NCI-H146 treated with DMSO at 0.1 percent for 48 hours (cell line): Measurements from ENCODE around the gene PAX2.

Experiments used
- DNase-seq: peaks from one replicate; lab custom pipeline; 2025; ENCODE audit not compliant: unreplicated experiment; lab: John Stamatoyannopoulos, UW

The PAX2 gene

GRCh38 chr10:100723770-100724530 lies 21.4 kb upstream of the PAX2 start:
- DNase-seq, result no peak

GRCh38 chr10:100724531-100725027 lies 20.8 kb upstream of the PAX2 start:
- DNase-seq, result no peak

GRCh38 chr10:100725071-100725471 lies 20.3 kb upstream of the PAX2 start:
- DNase-seq, result no peak

GRCh38 chr10:100725869-100726426 lies 19.4 kb upstream of the PAX2 start:
- no peak for DNase-seq

- no peak for DNase-seq
These were observed 17.6 kb upstream of the PAX2 start for GRCh38 chr10:100727808-100728207.

GRCh38 chr10:100728928-100729861 lies 16.2 kb upstream of the PAX2 start:
- no peak for DNase-seq

GRCh38 chr10:100729862-100730724 lies 15.3 kb upstream of the PAX2 start:
- DNase-seq, result no peak

- no peak for DNase-seq
These were observed 14.5 kb upstream of the PAX2 start for GRCh38 chr10:100730725-100731406.

GRCh38 chr10:100731407-100732240 lies 13.8 kb upstream of the PAX2 start:
- no peak for DNase-seq

GRCh38 chr10:100732241-100732596 lies 13.2 kb upstream of the PAX2 start:
- DNase-seq, result no peak

GRCh38 chr10:100733329-100733728 lies 12.1 kb upstream of the PAX2 start:
- DNase-seq, result no peak

GRCh38 chr10:100734295-100735086 lies 10.9 kb upstream of the PAX2 start:
- no peak for DNase-seq

GRCh38 chr10:100735087-100735336 lies 10.4 kb upstream of the PAX2 start:
- DNase-seq, result no peak

GRCh38 chr10:100735337-100736143 lies 9.8 kb upstream of the PAX2 start:
- no peak for DNase-seq

- DNase-seq, result no peak
These were observed 9.1 kb upstream of the PAX2 start for GRCh38 chr10:100736144-100736808.

- no peak for DNase-seq
These were observed 8.5 kb upstream of the PAX2 start for GRCh38 chr10:100736809-100737354.
